ENCODE results near the gene PTP4A2.

Gene PTP4A2

DNA sequence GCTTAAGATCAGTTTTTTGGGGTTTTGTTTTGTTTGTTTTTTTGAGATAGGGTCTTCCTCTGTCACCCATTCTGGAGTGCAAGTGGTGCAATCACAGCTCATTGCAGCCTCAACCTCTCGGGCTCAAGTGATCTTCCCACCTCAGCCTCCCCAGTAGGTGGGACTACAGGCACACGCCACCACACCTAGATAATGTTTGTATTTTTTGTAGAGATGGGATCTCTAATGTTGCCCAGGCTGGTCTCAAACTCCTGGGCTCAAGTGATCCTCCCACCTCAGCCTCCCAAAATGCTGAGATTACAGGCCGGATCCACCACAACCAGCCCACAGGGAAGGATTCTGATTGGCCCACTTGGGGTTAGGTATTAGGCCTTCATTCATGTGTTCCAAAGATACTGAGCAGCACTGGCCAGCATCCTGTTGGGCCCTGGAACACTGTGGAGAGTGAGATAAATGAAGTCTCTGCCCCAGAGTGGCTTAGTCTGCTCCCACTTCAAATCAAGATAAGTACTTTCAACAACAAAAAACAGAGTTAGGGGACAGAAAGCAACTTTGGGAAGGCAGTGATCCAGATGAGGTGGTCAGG, 54.7 kb downstream of the PTP4A2 start:
- no peak for DNase-seq

DNA sequence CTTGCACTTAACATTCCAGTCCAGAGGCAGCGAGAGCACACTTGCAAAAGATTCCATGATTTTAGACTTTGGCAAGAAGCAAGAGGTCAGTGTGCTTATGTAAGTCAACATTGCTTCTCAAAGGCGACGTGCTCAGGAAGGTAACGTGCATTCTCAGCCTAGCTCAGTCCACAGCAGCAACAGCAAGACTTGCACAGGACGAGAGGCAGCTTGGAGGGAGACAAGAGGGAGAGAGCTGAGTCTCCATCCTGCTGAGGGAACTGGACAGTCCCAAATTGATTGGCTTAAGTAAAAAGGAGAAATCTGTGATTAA, 56.5 kb downstream of the PTP4A2 start:
- DNase-seq = no peak

DNA sequence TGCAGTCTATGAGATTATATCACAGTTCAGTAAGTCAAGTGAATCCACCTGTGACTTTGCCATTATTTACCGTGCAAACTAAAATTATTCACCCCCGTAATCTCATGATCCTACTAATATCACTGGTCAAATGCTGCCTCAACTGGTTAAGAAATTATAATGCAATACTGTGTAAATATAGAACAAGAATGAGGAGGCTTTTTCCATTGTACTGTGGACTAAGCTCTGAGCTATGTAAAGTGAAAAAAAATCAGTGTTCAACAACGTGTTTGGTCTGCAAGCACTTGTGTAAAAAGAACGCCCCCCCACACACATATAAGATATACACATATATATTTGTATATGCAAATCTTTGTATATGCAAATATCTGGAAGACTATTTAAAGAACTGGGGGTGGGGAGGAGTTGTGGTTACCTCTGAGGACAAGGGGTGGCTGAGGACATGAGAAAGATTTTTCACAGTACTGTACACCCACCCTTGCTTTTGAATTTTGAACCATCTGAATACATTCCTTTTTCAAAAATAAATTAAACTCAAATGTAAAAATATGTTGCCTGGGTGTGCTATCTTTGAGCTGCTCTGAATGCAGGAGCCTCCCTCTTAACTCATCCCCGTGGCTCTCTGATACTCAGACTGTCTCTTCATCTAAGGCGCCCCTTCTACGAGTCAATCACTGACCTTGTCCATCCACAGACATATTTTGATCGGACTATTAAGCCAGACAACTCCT, 57.0 kb downstream of the PTP4A2 start:
- no peak for DNase-seq

DNA sequence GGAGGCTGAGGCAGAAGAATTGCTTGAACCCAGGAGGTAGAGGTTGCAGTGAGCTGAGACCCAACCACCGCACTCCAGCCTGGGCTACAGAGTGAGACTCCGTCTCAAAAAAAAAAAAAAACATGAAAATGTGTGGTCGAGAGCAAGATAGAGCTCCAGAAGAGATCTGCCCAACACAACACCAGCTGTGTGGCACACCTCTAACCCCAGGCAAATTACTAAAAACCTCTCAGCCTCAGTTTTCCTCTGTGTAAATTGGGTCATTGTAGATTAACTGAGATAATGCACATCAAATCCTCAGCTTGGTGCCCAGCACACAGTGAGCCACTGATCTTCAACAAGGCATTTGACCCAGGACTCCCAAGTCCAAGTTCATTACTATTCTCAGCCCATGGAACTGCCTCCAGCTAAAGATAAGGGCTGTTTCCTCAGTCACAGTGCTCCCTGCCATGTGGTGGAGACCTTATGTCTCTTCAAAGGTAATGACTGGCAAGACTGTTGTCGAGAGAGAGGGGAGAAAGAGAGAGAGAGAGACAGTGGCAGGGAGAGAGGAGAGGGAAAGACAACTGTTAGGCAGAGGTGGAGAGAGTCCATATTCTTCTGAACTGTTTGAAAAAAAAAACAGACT, 58.1 kb downstream of the PTP4A2 start:
- no peak for DNase-seq

DNA sequence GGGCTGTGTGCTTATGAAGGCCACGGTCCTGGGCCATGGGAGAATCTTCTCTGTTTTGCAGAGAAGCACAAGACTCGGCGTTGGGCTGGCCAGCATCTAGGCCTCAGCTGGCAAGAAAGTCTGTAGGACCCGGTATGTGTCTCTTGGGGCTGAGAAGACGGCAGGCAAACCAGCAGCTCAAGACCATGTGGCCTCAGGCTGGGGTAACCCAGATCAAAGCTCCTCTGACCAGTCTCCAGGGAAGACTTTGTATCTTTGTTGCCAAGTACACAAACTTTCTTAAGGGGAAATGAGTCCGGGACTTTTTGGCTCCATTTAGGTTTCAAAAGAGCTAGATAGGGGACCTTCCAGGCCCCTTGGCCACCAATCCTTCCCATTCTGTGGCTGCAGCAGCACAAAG, 60.1 kb downstream of the PTP4A2 start:
- DNase-seq = no peak

DNA sequence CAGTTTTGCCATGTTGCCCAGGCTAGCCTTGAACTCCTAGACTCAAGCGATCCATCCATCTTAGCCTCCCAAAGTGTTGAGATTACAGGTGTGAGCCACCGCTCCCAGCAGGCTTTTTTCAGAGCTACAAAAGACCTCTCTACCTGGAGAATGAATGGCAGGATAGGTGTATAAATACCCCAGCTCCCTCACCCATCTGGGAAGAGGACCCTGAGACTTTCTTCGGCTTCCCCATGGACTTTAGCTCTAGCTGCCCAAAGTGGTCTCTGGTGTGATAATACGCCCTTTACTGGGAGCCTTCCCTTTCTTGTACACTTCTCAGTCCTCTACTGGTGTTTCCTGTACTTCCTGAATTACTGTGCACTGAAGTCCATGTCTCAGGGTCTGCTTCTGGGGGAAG, 60.6 kb downstream of the PTP4A2 start:
- no peak for DNase-seq

DNA sequence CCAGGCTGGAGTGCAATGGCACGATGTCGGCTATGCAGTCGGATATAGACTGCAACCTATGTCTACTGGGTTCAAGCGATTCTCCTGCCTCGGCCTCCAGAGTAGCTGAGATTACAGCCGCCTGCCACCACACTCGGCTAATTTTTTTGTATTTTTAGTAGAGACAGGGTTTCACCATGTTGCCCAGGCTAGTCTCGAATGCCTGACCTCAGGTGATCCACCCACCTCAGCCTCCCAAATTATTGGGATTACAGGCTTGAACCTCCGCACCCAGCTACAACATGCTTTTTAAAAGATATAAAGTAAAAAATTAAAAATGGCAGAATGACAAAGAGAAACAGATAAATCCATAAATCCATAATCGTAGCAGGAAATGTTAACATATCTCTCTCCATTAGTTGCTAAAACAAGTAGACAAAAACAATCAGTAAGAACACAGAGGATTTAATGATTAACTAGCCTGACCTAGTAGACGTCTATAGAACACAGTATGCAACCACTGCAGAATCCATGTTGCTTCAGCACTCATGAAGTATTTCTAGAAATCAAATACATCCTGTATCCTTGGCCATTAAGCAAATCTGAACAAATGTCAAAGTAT, 62.4 kb downstream of the PTP4A2 start:
- no peak for DNase-seq

DNA sequence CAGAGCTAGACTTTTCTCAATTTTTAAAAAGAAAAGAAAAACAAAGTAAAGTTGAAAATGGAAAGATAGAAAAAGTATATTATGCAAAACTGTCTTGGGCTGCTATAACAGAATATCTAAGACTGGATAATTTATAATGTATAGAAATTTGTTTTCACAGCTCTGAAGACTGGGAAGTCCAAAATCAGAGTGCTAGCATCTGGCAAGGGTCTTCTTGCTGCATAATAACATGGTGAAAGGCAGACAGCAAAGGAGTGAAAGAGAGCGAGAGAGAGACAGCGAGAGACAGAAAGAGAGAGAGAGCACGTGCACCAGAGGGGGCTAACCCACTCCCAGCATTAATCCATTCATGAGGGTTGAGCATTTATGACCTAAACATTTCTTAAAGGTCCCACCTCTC, 63.2 kb downstream of the PTP4A2 start:
- no peak for DNase-seq

DNA sequence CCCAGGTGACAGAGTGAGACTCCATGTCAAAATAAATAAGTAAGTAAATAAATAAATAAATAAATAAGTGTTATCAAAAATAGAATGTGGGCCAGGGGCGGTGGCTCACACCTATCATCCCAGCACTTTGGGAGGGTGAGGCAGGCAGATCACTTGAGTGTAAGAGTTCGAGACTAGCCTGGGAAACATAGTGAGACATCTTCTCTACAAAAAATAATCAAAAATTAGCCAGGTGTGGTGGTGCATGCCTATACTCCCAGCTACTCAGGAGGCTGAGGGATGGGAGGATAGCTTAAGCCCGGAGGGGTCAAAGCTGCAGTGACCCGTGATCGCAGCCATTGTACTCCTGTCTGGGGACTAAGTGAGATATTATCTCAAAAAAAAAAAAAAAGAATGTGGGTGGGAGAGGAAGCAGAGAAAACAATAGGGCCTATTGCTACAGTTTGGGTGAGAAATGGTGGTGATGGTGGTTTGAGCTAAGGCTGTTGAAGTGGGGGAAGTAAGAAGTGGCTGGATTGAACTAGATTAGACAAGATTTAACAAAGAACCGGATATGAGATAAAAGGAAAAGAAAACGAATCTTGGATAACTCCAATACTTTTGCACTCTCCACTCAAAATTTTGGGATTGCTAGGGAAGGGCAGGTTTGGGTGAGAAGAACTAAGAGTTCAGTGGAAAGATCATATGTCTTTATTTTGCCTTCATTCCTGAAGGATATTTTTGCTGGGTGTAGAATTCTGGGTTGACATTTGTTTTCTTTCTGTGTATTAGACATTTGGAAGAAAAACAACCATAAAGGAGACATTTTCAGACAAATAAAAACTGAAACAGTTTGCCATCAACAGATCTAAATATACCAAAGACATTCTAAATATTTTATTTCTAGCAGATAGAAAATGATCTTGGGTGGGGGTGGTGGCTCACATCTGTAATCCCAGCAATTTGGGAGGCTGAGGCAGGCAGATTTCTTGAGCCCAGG, 65.2 kb downstream of the PTP4A2 start:
- no peak for DNase-seq

DNA sequence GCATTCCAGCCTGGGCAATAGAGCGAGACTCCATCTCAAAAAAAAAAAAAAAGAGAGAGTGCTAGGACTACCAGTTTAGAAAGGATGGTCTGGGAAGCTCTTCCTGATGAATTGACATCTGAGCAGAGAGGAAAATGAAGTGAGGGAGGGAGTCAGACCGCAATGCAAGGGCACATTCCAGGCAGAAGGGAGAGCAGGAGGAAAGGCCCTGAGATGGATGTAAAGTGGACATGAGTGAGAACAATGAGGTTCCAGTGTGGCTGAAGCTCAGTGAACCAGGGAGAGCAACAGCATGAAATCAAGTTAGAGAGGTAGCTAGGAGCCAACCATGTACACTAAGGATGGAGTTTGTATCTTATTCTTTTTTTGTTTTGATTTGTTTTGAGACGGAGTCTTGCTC, 66.5 kb downstream of the PTP4A2 start:
- no peak for DNase-seq

DNA sequence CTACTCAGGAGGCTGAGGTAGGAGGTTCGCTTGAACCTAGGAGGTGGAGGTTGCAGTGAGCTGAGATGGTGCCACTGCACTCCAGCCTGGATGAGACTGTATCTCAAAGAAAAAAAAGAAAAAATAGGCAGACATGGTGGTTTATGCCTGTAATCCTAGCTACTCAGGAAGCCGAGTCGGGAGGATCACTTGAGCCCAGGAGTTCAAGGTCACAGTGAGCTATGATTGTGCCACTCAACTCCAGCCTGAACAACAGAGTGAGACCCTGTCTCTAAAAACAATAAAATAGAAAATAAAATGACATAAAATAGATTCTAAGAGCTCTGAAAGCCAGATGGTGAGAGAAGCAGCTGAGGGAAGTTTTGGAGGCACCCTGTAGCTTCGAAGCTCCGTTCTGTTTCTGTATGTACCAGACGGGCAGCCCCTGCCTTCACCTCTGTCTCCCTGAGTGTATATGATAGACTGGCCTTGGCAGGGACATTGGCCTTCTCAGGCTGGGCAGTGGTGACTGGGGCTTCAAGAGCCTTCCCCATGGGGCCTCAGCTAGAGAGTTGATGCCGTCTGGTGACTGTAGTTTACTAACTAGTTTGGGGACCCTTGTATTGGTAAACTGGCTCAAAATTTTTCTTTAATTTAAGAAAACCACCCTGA, 68.0 kb downstream of the PTP4A2 start:
- DNase-seq = no peak

DNA sequence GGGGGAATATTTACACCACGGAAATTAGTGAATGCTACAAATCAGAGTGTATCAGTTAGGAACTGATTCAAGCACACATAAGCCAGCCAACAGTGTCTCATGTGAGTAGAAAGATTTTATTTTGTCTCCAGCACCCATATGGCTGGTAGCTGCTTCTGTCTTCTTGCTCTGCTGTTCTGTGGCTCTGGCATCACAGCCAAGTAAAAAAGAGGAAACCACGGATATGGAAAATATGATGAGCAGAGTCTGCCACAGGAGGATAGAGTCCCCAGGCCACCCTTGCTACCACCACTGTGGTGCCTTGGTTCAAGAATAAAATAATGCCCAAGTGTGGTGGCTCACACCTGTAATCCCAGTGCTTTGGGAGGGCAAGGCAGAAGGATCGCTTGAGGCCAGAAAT, 68.7 kb downstream of the PTP4A2 start:
- DNase-seq = no peak

DNA sequence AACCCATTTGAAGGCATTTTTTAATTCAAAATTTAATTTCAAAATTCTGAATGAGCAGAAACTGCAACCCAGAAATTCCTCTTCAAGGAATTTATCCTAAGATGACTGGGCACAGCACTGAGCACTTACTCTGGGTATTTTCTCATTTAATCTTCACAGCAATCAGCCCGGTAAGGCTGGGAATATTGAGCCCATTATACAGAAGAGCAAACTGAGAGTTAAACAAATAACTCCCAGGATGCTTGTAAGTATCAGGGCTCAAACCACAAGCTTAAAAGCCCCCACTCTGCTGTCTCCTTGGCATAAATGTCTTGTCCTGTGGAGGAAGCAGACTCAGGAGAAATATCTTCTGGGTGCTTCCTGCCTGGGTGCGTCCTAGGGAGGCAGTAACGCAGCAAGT, 69.3 kb downstream of the PTP4A2 start:
- DNase-seq = no peak

DNA sequence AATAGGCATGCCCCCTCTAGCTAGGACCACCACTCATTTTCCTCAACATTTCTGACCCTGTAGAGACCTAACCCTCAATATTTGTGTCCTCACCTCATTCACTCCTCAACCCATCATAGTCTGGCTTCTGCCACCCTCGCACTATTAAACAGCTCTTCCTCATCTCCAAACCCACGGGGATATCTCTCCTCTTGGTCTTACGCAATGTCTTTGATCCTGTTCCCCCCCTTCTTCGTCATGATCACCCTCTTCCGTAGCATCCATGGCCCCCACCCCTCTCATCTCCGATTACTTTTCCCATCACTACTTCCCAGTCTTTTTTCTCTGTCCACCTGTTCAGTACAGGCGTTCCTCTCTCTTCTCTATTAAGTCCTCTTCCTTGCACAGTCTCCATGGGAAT, 70.6 kb downstream of the PTP4A2 start:
- no peak for DNase-seq

DNA sequence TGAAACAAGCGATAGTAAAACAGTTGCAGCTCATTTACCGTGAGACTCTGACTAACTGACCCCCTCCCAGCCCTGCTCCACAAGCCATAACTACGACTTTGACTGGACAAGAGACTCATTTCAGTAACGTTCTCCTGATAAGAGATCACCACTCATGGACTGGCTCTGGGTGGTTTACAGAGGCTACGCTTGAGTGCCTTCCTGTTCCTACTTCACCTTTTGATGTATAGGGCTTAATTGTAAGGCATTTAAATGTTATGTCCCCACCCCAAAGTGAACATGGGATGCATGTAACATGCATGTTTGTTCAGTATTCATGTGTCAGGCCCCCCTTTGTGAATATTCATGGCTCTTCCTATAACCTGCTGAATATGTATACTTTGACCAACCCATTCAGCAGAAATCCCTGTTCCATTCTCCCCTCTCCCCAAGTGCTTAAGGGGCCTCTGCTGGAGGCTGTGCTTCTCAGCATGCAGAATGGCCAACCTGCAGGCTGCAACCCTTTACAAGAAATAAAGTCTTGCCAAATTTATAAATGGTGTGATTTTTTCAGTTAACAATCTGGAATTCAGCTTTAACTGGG, 71.6 kb downstream of the PTP4A2 start:
- no peak for DNase-seq

DNA sequence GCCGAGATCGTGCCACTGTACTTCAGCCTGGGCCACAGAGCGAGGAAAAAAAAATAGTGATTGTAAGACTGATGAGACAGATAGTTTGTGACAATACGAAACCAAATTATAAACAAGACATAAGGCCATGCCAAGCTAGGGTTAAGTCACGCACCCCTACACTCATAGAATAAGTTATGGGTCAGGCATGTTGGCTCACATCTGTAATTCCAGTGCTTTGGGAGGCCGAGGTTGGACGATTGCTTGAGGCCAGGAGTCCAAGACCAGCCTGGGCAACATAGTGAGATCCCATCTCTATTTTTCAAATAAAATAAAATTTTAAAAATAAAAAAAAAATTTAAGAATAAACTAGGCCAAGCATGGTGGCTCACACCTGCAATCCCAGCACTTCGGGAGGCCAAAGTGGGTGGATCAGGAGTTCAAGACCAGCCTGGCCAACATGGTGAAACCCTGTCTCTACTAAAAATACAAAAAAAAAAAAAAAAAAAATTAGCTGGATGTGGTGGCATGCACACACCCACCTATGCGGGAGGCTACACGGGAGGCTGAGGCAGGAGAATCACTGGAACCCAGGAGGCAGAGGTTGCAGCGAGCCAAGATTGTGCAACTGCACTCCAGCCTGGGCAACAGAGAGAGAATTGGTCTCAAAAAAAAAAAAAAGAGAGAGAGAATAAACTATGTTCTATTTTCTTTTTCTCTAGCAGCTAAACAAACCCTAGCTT, 72.3 kb downstream of the PTP4A2 start:
- DNase-seq = no peak

DNA sequence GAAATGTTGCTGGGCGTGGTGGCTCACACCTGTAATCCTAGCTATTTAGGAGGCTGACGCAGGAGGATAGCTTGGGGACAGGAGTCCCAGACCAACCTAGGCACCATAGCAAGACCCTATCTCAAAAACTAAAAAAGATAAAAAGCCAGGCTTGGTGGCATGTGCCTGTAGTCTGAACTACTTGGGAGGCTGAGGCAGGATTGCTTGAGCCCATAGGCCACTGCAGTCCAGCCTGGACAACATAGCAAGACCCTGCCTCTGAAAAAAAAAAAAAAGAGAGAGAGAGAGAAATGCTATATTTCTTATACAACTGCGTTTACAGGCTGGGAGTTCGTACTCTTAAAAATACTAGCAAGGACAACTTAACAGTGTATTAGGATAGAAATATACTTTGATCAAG, 76.1 kb downstream of the PTP4A2 start:
- no peak for DNase-seq

DNA sequence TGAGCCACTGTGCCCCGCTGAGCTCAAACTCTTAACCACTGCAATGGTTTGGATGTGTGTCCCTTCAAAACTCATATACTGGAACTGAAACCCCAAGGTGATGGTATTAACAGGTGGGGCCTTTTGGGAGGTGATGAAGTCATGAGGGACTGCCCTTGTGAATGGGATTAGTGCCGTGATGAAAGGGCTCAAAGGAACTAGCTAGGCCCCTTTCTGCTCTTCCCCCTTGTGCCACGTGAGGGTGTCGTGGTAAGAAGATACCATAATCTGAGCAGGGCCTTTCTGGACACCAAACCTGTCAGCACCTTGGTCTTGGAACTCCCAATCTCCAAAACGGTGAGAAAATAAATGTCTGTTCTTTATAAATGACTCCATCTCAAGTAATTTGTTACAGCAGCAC, 76.8 kb downstream of the PTP4A2 start:
- DNase-seq = no peak

DNA sequence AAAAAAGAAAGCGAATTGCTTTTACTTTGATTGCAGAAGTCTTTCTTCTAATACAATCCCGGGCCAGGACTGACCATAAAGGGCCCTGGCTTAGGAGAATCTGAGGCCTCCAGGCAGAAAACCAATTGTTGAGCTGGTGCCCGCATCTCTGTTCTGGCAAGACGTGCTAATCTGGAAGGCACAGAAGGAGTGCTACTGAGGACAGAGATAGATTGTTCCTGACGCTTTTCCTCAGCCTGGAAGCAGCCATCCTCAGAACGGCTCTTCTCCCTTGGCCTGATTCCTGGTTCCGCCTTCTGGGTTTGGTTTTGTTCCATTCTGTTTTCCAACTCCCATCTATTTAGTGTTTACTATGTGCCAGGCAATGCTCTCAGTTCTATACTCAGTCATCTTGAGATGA, 77.6 kb downstream of the PTP4A2 start:
- DNase-seq = no peak

DNA sequence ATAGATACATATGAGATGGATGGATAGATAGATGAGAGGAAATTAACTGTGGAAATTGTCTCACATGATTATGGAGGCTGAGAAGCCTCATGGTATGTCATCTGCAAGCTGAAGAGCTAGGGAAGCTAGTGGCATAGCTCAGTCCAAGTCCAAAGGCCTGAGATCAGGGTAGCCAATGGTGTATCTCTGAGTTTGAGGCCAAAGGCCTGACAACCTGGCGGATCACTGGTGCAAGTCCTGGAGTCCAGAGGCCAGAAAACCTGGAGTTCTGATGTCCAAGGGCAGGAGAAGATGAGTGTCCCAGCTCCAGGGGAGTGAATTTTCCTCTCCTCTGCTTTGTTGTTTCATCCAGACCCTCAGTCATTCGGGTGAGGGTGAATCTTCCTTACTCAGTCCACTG, 78.4 kb downstream of the PTP4A2 start:
- no peak for DNase-seq

DNA sequence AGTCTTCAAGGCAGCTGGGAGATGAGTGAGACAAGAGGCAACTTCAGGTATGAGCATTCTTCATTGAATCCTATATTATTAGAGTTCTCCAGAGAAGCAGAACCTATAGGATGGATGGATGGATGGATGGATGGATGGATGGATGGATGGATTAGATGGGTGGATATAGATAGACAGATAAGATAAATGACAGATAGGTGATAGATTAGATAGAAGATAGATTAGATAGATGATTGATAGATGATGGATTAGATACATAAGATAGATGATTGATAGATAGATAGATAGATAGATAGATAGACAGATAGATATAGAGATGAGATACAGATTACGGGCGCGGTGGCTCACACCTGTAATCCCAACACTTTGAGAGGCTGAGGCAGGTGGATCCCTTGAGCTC, 79.1 kb downstream of the PTP4A2 start:
- no peak for DNase-seq

DNA sequence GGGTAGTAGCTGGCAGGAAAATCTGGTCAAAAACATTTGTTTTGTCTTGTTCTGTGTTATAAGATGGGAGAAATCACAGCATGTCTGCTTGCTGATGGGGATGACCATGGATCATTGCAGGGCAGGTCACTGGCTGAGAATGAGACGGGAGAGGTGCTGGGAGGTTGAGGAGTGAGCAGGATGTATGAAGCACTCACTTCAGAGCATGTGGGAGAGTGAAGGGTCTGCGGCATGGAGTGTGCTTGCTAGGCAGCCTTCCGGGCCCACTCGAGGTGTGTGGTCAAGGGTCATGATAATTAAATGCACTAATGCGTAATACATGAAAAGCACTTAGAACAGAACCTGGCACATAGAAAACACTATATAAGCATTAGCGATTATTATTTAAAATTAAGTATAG, 80.3 kb downstream of the PTP4A2 start:
- DNase-seq = no peak
